NCI-H345 (cell line): Measurements from ENCODE around the gene LCN9.
A peak's percentile ranks its signal among the peaks of the same experiment; 100 is the strongest.

Source experiments
- DNase-seq: peaks from one replicate; lab custom pipeline; 2025; lab: John Stamatoyannopoulos, UW

LCN9 gene

DNA sequence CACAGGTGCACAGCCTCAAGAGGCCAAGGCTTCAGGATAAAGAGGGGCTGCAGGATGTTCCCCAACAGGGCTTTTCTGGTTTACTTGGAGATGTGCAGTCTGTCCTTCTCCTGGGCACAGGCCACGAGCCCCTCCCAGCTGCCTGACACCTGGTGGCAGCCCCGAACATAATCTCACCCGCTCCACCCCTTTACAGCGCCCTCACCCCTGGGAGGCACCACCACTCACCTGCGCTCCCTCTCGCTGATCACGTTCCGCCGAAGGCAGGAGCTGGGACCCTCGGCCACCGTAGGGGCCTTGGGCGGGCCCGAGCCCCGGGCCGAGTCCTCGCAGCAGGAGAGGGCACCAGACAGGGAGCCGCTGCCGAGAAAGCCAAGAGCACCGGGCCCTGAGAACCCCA, 35.7 kb downstream of the LCN9 start:
- DNase-seq, result no peak

DNA sequence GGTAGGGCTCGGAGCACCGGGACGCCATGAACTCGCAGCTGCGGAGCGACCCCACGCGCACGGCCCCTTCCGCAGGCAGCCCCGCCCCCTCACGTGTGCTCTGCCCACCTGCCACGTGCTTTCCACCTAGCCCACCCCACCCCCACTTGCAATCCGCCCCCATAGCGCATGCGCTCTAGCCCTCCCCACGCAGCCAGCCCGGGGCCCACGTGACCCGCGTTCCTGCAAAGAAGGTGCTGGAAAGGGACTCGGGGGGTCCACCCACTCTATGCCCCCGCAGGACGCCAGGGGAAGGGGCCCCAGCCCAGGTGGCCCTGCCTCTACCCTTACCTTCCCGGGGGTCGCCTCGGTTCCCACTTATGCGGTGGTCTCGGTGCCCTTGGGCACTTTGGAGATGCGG, 36.3 kb downstream of the LCN9 start, which contains the start of gene SOHLH1:
TSS of gene SOHLH1 (minus strand) at position 42 of the 400 bp plus-strand sequence. CDS start at position 28, 14 bp downstream.
- no peak for DNase-seq

DNA sequence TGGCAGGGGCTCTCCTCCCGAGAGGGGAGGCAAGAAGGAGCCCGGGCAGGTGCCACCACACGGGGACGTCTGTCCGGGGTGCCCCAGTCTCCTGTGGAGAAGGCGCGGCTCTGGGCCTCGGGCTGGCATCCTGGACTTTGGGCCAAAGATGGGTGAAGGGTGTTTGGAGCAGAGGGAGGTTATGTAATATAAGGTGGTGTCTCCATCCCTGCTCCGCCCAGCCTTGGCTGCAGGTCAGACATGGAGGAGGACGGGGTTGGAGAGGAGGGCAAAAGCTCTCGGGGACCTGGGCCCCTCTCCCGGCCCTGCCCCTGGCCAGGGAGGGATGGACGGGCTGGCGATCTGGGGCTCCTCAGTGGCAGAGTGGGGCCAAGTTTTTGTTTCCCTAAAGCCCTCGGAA, 37.4 kb downstream of the LCN9 start:
- no peak for DNase-seq

DNA sequence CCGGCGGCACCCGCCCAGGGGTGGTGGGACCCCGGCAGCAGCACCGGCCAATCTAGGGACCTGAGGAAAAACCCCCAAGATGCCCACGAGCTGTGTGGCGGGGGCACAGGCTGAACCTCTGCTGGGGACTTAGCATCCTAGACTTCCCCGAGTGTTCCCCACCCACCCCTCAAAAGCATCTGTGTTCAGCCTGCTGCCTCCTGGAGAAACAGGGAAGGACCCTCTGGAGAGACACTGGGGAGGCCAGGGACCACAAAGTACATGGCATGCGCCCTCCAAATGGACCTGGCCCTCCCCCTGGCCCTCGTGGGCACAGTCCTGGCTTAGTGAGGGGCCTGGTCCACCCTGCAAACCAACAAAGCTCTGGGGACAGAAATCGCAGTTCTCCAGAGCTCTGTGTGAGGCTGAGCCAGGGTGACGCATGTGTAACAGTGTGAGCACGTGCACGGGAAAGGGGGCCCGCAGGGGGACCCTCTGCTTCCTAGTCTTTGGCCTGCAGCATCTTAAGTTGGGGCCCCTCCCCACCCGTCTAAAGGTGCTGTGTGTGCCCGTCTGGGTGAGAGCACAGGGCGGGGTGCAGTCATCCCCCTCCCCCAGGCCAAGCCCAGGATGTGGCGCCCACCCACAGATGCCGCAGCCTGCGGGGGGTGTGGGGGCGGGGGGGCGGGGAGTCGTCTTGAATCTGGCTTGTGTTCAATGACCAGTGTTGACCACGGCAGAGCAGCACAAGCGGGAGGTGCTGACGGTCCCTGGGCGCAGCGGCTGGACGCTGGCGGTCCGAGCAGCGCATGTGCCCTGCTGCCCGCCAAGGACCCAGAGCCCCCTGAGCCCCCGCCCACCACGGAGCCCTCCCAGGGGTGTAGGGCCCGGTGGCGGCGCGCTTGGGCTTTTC, 38.2 kb downstream of the LCN9 start:
- DNase-seq, result no peak

DNA sequence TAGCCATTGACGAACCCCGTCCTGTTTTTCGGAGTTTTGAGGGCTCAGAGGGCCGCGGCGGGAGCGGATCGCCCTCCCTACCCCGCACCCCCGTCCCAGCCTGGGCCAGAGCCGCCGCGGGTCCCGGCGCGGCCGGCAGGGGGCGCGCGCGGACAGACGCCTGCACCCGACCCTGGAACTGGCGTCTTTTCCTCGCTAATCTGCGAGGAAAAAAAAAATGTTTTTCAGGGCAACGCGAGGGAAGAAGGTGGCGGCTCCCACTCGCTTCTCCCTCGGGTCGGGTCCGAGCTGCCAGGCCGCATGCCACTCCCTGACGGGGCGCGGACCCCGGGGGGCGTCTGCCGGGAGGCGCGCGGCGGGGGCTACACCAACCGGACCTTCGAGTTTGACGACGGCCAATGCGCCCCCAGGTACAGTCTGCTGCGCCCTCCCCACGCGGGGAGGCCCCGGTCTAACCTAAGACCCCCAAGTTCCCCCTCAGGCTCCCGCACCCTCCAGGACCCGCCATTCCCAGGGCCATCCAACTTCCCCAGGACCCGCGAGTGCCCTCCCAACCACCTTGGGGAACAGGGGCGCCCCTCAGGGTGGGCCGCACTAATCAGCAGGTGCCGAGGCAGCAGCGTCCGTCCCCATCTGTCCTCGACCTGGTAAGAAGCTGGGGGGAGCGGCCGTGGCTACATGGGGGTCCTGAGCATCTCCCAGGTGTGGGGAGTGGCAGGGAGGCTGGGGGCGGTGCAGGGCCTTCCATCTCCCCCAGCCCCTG, 39.0 kb downstream of the LCN9 start, which contains the start of gene KCNT1:
TSS of gene KCNT1 (plus strand) at position 227 of the 763 bp plus-strand sequence. CDS start at position 301, 74 bp downstream.
- DNase-seq, result peak; percentile 58

DNA sequence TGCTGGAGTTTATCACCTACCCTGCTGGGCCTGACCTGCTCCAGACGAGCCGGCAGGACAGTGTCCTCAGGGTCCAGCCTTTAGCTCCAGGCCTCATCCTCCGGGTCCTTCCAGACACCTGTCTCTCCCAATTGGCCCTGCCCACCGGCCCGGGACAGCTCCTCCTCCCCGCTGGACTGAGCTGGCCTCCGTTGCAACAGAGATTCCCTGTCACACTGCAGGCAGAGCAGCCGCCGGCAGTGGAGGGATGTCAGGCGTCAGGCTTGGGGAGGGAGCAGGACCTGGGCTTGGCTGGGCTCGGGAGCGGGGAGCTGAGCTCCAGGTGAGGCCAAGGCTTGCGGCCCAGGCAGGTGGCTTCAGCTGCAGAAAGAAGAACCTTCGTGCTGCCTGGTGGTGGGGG, 40.6 kb downstream of the LCN9 start:
- no peak for DNase-seq

DNA sequence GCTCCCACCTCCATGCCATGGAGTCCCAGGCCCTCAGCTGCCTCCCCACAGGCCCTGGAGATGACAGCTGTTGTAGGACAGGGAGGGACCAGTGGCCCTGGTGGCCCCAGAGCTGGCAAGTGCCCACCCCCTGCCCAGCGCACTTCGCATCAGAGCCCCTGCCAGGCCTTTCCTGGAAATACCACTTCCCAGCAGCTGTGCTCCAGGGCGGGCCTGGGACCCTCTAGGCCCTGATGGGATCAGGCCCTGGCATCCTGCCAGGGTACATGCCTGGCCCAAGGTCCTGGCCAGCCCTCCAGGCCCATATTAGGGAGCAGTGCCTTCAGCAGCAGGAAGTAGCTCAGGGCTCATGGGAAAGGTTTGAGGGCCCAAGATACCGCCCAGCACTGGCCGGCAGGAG, 41.4 kb downstream of the LCN9 start:
- no peak for DNase-seq

DNA sequence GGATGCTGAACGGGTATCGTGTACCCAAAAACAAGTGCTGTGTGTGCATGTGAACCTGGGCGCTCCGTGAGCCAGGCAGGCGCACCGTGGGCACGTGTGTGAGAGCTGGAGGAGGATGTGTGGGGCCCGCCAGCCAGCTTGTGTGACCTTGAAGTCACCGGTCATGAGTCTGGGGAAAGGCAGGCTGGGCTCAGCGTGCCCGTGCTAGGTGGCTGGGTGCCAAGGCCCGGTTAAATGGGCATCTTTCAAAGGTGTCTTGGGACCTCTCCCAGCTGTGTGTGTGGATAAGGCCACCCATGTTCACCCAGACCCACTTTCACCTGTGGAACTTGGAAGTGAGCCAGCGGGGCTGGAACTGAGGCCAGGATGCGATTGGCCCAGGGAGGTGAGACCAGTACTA, 42.3 kb downstream of the LCN9 start:
- no peak for DNase-seq

DNA sequence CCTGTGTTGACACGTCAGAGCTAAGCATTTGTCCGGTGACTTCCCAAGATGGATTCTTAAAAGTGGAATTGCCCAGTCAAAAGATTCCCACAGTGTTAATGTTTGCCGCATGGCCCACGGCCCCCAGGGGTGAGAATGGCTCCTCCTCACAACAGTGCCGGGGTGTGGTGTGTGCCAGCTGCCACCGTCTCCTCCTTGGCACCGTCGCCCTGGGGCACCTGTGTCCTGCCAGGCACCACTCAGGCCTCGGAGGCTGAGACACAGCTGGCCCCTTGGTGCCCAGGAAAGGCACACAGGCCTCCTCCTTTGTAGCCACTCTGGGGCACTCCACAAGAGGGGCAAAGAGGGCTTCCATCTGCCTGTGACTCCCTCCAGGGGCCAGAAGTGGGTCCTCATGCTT, 43.2 kb downstream of the LCN9 start:
- no peak for DNase-seq

DNA sequence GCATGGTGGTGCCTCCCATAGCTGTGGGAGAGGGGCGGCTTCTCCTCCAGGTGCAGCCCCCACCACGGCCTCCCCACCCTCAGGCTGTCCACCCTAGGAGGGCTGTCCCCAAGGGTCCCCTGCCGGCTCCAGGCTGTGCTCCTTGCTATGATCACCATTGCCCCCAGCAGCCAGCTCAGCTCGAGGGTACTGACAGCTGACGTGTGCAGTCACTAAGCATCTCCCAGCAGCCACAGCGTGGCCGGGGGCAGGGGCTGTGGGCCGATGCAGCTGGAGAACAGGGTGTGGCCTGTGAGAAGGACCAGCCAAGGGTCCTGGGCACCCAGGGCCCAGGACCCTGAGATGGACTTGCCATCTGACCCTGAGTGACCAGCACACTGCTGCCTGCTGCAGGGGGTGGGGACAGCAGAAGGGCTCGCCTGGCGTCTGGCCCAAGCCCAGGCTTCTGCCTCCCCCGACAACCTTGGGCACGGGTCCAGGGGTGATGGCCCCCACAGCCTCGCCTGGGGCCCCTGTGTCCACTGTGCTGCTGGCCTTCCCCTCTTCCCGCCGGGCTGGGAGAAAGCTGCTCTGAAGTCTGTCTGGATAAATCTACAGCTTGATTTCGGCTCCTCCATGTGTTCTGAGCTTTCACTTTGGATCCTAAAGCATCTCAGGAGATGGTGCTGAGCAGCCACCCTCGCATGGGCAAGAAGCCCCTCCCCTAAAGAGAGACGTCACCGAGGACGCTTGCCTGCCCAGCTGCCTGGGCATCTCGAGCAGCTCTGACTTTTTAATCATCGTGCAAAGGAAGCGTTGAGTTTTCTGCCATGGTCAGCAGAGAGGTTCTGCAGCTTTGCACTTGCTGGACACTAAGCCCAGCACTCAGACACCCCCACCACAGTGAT, 44.4 kb downstream of the LCN9 start:
- no peak for DNase-seq

DNA sequence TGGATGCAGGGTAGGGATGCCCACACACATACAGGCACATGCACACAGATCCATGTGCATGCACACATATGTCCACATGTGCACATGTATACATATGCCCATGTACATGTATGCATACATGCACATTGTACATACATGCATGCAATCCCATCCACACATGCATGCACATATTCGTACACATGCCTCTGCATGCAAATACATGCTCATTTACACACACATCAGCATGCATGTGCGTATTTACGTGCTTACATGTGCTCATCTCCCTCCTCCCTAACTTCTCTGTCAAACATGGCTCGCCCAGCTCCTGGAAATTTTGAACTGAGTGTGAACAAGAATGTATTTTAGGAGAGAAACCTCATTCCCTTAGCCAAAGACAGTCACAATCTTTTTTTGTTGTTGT, 45.1 kb downstream of the LCN9 start:
- no peak for DNase-seq

DNA sequence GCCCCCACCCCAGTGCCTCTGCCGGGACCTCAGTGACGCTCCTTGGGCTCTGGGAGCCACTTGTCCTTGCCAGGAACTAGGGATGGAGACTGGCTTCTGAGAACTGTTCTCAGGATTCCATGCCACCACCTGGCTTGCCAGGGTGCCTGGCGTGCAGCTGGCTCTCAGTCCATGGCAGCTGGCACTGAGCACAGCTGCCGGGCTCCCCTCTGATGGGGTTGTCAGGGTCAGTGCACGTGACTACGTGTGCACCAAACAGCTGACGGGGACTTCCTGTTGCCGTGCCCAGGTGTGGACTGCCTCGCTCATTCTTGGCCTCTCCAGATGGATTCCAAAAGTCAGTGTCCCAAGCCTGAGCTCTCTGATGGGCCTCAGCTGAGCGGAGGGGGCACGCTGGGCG, 48.3 kb downstream of the LCN9 start:
- peak; percentile 44 for DNase-seq

DNA sequence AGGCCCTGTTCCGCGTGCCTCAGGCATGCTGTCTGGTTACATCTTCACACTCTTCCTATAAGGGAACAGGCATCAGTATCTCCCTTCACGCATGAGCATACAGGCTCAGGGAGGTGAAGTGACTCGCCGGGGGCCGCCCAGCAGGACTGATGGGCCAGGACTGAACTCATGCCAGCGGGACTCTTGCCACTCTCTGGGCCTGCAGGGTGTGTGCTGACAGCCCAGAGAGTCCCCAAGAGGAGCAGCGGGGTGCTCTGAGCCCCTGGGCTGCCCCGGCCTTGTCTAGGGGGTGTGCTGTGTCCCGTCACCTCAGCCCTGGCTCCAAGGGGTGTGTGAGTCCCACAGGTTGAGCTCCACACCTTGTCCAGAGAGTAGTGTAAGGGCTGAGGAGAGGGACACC, 48.8 kb downstream of the LCN9 start:
- no peak for DNase-seq

DNA sequence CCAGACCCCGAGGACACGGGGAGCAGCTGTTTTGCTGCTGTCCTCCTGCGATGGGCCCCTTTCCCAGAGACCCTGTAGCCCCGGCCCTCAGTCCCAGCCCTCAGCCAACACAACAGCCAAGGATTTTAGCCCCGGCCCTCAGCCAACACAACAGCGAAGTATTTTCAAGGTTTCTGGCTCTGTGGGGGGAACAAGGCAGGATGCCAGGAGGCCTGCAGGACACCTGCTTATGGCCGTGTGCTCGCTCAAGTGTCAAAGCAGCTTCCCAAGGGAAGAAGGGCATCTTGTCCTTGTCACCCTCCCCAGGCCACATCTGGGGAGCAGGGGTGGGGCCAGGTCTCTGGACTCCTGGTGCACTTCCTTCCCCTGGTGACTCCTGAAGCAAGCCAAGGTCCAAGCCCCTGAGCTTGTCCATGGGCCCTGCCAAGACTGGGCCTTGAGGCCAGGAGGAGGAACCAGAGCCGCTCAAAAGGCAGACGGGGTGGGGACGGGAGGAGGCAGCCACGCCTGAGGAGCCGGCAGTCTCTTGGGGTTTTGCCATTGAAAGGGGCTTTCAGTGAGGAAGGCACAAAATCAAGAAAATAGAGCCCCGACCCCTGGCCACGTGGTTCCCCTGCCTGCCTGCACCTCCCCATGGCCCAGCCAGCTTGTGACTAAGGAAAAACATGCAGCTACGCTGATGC, 49.6 kb downstream of the LCN9 start:
- no peak for DNase-seq

DNA sequence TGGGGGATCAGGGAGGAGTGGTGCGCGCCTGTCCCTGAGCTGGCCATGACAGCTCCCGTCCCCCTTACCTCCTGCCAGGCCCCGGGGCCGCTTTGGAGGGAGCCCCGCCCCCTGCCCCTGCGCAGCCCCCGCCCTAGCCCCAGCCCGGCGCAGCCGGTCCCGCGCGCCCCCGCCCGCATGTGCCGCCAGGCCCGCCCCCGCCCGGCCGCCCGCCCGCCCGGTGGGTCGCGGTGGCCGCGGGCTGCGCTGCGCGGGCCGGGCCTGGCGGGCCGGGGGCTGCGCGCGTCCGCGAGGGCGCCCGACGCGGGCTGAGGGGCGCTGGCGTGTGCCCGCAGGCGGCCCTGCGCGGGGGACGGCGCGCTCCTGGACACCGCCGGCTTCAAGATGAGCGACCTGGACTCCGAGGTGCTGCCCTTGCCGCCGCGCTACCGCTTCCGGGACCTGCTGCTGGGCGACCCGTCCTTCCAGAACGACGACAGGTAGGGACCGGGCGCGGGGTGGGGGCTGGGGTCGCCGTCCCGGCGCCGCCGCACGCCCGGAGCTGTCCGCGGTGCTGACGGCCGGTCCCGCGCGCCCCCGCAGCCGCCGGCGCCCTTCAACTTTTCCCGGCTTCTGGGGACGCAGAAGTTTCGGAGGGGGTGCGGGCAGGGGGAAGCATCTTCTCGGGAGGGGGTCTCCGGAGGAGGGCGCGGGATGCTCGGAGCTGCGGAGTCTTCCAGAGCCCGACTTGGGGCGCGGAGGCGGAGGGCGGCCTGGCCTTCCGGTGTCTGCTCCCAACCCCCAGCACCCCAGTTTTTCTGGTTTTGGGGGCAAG, 51.3 kb downstream of the LCN9 start:
- no peak for DNase-seq

DNA sequence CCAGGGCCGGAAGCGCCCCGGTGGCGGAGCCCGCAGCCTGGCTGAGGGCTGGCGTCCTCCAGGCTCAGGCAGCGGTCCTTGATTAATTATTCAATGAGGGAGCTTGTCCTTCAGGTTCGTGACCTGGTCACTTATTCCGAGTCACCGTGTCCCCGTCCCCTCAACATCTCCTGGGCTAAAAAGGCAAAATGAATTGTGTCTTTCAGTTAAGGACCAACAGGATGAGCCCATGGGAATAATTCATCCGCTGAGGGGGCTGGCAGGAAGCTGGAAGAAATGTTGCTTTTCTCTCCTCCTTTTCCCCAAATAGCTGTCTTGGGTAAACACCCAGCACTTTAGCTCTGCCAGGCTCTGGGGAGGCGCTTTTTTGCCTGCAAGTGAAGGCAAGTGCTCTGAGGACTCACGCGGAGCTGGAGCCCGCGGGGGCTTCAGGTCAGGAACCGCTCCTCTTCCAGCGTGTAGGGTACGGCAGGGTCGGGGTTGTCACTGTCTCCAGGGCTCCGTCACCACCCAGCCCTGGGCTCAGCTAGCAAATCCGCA, 52.0 kb downstream of the LCN9 start:
- no peak for DNase-seq

DNA sequence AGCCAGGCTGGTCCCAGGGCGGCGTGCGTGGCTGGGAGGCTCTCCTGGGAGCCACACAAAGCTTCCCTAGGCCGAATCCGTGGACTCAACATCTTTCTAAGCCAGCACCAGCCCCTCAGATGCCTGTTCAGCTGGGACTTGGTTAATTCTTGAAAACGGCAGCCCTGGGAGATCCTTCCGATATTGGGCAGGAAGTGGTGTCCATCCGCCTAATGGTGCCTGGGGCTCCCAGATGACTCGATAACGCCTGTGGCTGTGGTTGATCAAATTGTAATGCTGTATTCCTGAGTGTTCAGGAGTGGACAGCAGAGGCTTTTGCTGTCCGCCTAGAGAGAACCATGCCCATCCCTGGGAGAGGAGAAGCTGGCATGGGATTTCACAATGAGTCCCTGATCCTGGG, 52.9 kb downstream of the LCN9 start:
- no peak for DNase-seq
